ENCODE measurements around the gene TEX29. TPM values are rescaled to one million over a fixed set of nuclear protein-coding genes. Genes with fewer than 3 reads are reported as not detected.

TEX29 gene
- total RNA-seq, 1 experiment from 2014 or later = 0.33 TPM

GRCh38 chr13:111303559-111303958, 16.9 kb upstream of the TEX29 start:
- no peaks in the 10 kb centered on the region for H3K79me1 ChIP-seq (ENCODE audit: insufficient read depth, low read depth, low read length, poor library complexity, severe bottlenecking)
- no peak overlapping the region for H3K27ac Mint-ChIP-seq
- H2BK12ac ChIP-seq (ENCODE audit: insufficient read length, low read depth, low read length) = no peak overlapping the region
- H3K18ac ChIP-seq (ENCODE audit: insufficient read length, low read depth, low read length) = no peak overlapping the region
- H3K9me3 ChIP-seq (ENCODE audit: control insufficient read depth, low read depth, low read length) = peaks cover 4% of the 10 kb centered on the region
- WGBS (ENCODE audit: extremely low coverage, insufficient read length, low lambda C conversion rate) = no CpG with 5 or more reads among the region's 11 CpGs
- H2BK120ac ChIP-seq (ENCODE audit: low read depth, low read length, poor library complexity, severe bottlenecking) = no peak overlapping the region
- H3K27me3 Mint-ChIP-seq (ENCODE audit: low read depth) = no peaks in the 10 kb centered on the region
- no peak overlapping the region for H3K4me2 ChIP-seq (ENCODE audit: insufficient read depth, insufficient read length, low read length)
- H4K8ac ChIP-seq (replicated peaks; ENCODE audit: insufficient read length, low read depth, low read length) = no peak overlapping the region
- H3K36me3 Mint-ChIP-seq (ENCODE audit: insufficient read depth in 1 of 3, low read depth in 3 of 3) = peaks cover 52 to 75% (median 70%) of the 10 kb centered on the region in 3 experiments
- no peak overlapping the region for H2BK20ac ChIP-seq (ENCODE audit: low read depth, low read length, poor library complexity, severe bottlenecking)
- no peak for TF ChIP-seq CTCF (conservative IDR thresholded peaks at IDR 0.05)
- no peak overlapping the region for H4K91ac ChIP-seq (ENCODE audit: insufficient read length, low read depth, low read length)
- H3K4me1 Mint-ChIP-seq = no peaks in the 10 kb centered on the region
- no peak overlapping the region for H4K5ac ChIP-seq (ENCODE audit: insufficient read length, low read depth, low read length)
- H4K20me1 ChIP-seq (ENCODE audit: control insufficient read depth, insufficient read depth, insufficient read length) = no peaks in the 10 kb centered on the region
- no peak overlapping the region for H3K56ac ChIP-seq (ENCODE audit: insufficient read length, low read depth, low read length)
- H3T11ph ChIP-seq (ENCODE audit: low read length) = no peak overlapping the region
- no peak overlapping the region for H2AFZ ChIP-seq (ENCODE audit: low read length)
- H3K27me3 ChIP-seq (ENCODE audit: insufficient read depth, low read length) = no peaks in the 10 kb centered on the region
- peaks cover 6 to 7% of the 10 kb centered on the region in 2 experiments; a peak in 4 of 5 replicates for H3K9me3 Mint-ChIP-seq
- no peak overlapping the region for H2AK5ac ChIP-seq (ENCODE audit: insufficient read length, low read length)
- no peaks in the 10 kb centered on the region for H3K23me2 ChIP-seq (ENCODE audit: insufficient read length, low read depth, low read length, poor library complexity, severe bottlenecking)
- no peaks in the 10 kb centered on the region for H3K4me1 ChIP-seq (ENCODE audit: insufficient read depth, low read length)
- H3K4ac ChIP-seq (ENCODE audit: low read depth, low read length) = no peak overlapping the region
- H3K4me3 Mint-ChIP-seq = no peak overlapping the region
- H2BK5ac ChIP-seq (ENCODE audit: insufficient read length, low read length) = no peak overlapping the region
- no peak overlapping the region for H3K23ac ChIP-seq (ENCODE audit: insufficient read length, low read depth, low read length)
- H2BK15ac ChIP-seq (ENCODE audit: low read depth, low read length) = no peak overlapping the region
- DNase-seq = no peak
- H3K27ac ChIP-seq (ENCODE audit: insufficient read length, low read depth, low read length) = no peak overlapping the region
- H3K9ac ChIP-seq (ENCODE audit: extremely low read depth, insufficient read length, low read length) = no peak overlapping the region
- no peak overlapping the region for H3K14ac ChIP-seq (ENCODE audit: insufficient read depth, low read length)
- H3K79me2 ChIP-seq (ENCODE audit: insufficient read depth, low read length) = peaks cover 2% of the 10 kb centered on the region; the same call in 1 of the 2 replicates
